GM12865 (cell line): ENCODE measurements around the gene KYAT1.

Experiments used
- DNase-seq: peaks from one replicate; pipeline ENCODE4 v3.0.0; 2010; ENCODE audit warnings: low read depth
- H3K4me3 ChIP-seq: 2 replicates; pipeline ENCODE4 v1.5.1; 2011; ENCODE audit warnings: mild to moderate bottlenecking, low read depth, low read length, control low read depth
- CTCF ChIP-seq: IDR thresholded peaks from 2 replicates; pipeline ENCODE4 v1.5.1; 2011; ENCODE audit warnings: low read length, control low read depth, low read depth, inconsistent platforms; ENCODE audit not compliant: insufficient read depth; ENCODE audit errors: missing control alignments

Gene KYAT1

DNA sequence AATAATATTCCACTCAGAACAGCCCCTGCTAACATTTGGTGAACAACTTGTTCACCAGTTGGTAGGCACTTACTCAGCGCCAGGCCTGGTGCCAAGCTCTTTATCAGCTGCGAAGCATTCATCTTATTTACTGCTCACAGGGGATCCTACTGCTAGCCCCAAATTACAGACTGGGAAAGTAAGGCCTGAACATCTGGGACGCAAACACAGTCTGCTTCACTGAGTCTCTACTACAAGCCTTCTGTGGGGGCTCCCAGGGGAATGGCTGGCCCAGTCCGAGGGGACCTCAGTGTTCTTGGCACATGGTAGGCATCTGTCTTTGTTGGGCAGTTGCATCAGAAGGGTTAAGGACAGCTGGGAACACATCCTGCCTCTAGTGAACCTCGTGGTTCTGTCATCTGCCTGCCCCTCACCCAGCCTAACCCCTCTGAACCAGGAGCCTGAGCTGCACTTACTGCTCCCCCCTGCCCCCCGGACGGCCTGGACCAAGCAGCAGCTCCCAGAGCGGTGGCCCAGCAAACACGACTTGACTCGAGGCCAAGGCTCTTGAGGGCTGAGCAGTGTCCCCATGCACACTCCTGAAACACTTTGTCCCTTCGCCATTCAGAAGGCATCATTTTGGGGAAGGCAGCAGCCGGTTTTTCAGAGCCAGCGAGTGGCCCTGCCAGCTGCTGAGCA, 38.8 kb upstream of the KYAT1 start, which contains the start of gene PHYHD1:
Gene PHYHD1, plus strand, starts transcription at position 602 of the 678 bp plus-strand sequence. CDS start 1,342 bp downstream, outside the sequence.
- H3K4me3 ChIP-seq = no peak within 1 kb of the TSS
- no peak for DNase-seq
- no peak for TF ChIP-seq CTCF

DNA sequence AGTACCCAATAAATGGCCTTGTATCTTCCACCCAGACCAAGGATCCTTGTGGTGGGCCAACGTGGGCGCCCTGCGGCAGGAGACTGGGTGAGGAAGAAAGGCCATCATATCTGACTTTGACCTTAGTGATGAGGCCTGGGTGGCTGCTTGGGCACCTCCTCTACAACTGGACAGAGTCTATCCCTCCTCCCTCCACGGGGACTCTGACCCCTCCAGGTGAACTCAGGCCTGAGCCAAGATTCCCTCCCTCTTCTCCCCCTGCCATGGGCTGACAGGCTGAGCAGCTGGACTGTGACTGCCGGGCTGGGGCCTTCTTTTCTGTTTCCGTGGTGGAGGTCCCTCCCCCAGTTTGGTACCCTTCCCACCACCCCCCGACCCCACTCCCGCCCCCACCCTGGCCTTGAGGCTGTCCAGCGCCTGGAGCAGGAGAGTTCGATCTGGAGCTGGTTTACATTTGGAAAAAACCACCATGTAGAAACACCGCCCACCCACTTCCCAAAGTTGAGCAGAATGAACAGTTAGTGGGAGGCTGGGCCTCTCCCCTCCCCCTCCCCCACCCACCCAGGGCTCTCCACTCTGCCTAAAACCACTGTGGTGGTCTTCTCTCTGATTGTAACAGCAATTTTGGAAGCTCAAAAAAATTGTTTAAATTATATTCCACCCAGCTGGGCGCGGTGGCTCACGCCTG, 37.8 kb upstream of the KYAT1 start:
- no peak overlapping the region for H3K4me3 ChIP-seq
- no peak for DNase-seq
- TF ChIP-seq CTCF = no peak

DNA sequence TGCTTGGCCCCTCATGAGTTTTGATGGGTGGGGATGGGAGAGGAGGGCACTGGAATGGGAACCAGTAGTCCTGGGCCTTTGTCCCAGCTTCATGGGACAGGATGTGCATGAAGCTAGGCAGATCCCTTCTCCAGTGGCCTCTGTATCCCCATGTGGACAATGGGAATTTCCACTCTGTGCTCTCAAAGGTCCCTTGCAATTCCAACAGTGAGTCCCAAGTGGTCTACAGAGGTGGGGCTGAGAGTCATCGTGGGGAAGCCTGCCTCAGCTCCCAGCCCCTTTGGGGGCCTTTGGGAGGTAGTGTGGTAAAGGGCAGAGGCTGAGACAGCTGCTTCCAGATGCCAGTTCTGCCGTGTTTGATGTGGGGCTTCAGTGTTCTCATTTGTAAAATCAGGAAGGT, 37.2 kb upstream of the KYAT1 start:
- no peak for TF ChIP-seq CTCF
- no peak overlapping the region for H3K4me3 ChIP-seq
- DNase-seq = no peak

- no peak for DNase-seq
- TF ChIP-seq CTCF = no peak
- H3K4me3 ChIP-seq = no peak overlapping the region
Observed at GRCh38 chr9:128917151-128917849, 35.5 kb upstream of the KYAT1 start.

DNA sequence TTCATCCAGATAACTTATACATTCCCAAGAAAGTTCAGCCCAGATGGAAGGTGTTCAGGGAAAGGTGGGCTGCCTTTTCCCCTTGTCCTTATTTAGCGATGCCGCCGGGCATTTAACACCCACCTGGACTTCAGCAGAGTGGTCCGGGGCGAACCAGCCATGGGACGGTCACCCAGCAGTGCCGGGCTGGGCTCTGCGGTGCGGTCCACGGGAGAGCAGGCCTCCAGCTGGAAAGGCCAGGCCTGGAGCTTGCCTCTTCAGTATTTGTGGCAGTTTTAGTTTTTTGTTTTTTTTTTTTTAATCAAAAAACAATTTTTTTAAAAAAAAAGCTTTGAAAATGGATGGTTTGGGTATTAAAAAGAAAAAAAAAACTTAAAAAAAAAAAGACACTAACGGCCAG, 35.0 kb upstream of the KYAT1 start:
- no peak overlapping the region for H3K4me3 ChIP-seq
- DNase-seq = no peak
- no peak for TF ChIP-seq CTCF

- TF ChIP-seq CTCF = no peak
- no peak overlapping the region for H3K4me3 ChIP-seq
- DNase-seq = no peak
Observed at GRCh38 chr9:128916204-128916603, 34.5 kb upstream of the KYAT1 start.
